Central memory CD8-positive, alpha-beta T cell (primary cell): Measurements from ENCODE around the gene AIMP1.
"Not testable (repeated sequence)": the region's sequence is repeated elsewhere in the genome, so short reads cannot be mapped to it uniquely, and the experiment has no call there.

ENCODE experiments used
- ATAC-seq: fragments of 150-1000 bp; cut with Tn5 transposase; replicated peaks from 2 replicates; pipeline ENCODE4 v1.10.0; 2022; ENCODE audit warnings: mild to moderate bottlenecking, moderate FRiP score, moderate number of reproducible peaks; ENCODE audit not compliant: poor library complexity, severe bottlenecking; ENCODE audit errors: extremely low read depth
- DNase-seq, 2 donors: peaks; one replicate each; pipeline ENCODE4 v3.0.0; 2021; ENCODE audit warnings: low spot score in 2 of 2
- H3K27ac Mint-ChIP-seq: one replicate; pipeline ENCODE4 v1.8.0; 2022; ENCODE audit warnings: low read depth, mild to moderate bottlenecking, moderate library complexity, mixed read lengths
- H3K27me3 Mint-ChIP-seq: one replicate; pipeline ENCODE4 v1.8.0; 2022; ENCODE audit warnings: mixed read lengths
- H3K36me3 Mint-ChIP-seq: one replicate; pipeline ENCODE4 v1.8.0; 2022; ENCODE audit warnings: mild to moderate bottlenecking, moderate library complexity, mixed read lengths; ENCODE audit not compliant: insufficient read depth
- H3K4me1 Mint-ChIP-seq: one replicate; pipeline ENCODE4 v1.8.0; 2022; ENCODE audit warnings: mixed read lengths
- H3K4me3 Mint-ChIP-seq: one replicate; pipeline ENCODE4 v1.8.0; 2022; ENCODE audit warnings: mild to moderate bottlenecking, moderate library complexity, mixed read lengths
- H3K9me3 Mint-ChIP-seq: one replicate; pipeline ENCODE4 v1.8.0; 2022; ENCODE audit warnings: mixed read lengths

Gene AIMP1

DNA sequence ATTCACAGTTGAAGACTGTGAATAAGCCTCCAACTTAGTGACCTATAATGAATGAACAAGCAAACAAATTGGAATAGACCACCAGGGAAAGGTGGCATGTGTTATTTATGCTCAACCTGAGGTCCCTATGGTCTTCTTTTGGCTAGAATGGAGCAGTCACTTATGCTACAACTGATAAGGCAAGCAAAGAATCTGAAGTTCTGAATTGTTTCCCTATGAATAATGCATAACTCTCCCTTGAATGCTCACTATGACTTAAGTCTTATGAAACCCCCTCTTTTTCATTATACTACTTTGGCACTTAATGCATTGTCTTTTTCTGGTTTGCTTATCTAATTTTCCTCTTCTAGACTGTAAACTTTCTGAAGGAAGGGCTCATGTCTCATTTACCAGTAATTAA is 49.7 kb downstream of the AIMP1 start:
- Mint-ChIP-seq H3K9me3 (no peaks in the 10 kb centered on the region), H3K27me3 (peaks cover 28% of the 10 kb centered on the region), H3K36me3 (no peaks in the 10 kb centered on the region), H3K4me3 (no peak overlapping the region), H3K27ac (no peak overlapping the region), H3K4me1 (no peaks in the 10 kb centered on the region)
- ATAC-seq (no peak), DNase-seq (no peak)

DNA sequence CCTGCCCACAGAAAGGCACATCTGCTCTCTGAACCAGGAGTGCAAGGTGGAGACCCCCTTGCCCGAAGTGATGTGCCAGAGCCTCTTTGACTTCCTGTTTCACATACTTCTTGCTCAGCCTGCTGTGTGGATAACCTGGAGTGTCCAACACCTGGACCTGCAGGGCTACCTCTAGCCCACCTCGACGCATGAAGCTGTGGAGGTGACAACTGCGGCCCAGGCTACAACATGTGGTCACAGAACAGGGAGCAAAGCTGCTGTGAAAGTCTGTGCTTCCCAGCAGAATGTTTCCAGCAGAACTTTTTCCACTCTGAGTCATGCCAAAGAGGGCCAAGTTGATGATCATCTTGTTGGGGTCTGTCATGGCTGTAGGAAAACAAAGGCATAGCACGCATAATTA is 50.7 kb downstream of the AIMP1 start:
- Mint-ChIP-seq H3K36me3 (no peaks in the 10 kb centered on the region), H3K27me3 (peaks cover 28% of the 10 kb centered on the region), H3K27ac (no peak overlapping the region), H3K4me3 (no peak overlapping the region), H3K4me1 (no peaks in the 10 kb centered on the region), H3K9me3 (no peaks in the 10 kb centered on the region)
- ATAC-seq (no peak), DNase-seq (no peak)

DNA sequence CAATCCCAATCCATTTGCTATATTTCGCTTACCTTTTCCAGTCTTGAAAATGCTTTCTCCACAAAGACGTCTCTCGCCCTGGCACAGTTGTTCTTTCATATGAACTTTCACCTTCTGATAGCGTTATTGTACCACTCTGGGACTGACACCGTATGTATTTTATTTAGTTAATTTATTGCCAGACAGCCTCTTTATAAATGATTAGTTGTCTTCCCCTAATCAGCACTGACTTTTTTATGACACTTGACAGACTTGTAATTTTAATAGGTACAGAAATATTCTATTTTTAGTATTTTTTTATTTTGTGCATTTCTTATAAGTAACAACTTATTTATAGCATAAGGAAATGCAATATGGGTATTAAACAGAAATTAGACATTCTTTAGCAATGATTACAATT is 52.3 kb downstream of the AIMP1 start, which contains the start of gene GIMD1:
Gene GIMD1 (minus strand): TSS at position 101 of the 400 bp plus-strand sequence. CDS start 1,343 bp downstream, outside the sequence.
- H3K4me1 Mint-ChIP-seq, result no peaks in the 10 kb centered on the region

DNA sequence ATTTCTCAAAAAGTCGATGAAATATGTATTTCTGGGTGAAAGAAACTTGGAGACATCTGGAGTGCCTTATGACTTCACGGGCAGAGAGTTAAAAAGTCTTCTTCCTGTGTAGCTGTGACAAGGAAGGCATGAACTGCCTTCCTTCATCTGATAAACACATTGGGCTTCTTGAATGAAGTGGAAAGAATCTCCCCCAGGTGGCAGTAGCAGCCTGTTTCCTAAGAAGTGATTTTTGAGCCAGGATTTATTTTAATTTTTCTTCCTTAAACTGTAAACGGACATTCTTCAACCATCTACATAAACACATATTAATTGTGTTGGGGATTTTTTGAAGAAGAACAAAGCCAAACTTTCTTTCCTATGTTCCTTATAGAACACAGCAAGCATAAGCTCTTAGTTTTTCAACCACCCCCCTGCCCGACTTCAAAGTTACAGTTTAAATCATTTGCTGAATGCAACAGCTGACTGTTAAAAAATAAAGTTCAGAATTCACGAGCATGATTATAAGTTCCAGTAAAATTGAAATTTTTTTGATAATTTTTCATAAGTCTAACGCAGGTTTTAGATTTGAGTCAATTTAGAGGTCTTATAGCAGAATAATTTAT is 53.2 kb downstream of the AIMP1 start:
- Mint-ChIP-seq H3K4me3 (no peak overlapping the region), H3K27me3 (peaks cover 37% of the 10 kb centered on the region), H3K9me3 (no peaks in the 10 kb centered on the region), H3K36me3 (no peaks in the 10 kb centered on the region), H3K4me1 (no peaks in the 10 kb centered on the region), H3K27ac (no peak overlapping the region)
- no peak for ATAC-seq
- DNase-seq, result no peak

More for the DNA sequence above, 52.3 kb downstream of the AIMP1 start, which contains the start of gene GIMD1:
- Mint-ChIP-seq H3K36me3 (no peaks in the 10 kb centered on the region), H3K4me3 (no peak within 1 kb of the TSS), H3K9me3 (no peaks in the 10 kb centered on the region), H3K27ac (no peak within 1 kb of the TSS), H3K27me3 (peaks cover 28% of the 10 kb centered on the region)
- ATAC-seq (no peak), DNase-seq (no peak)

DNA sequence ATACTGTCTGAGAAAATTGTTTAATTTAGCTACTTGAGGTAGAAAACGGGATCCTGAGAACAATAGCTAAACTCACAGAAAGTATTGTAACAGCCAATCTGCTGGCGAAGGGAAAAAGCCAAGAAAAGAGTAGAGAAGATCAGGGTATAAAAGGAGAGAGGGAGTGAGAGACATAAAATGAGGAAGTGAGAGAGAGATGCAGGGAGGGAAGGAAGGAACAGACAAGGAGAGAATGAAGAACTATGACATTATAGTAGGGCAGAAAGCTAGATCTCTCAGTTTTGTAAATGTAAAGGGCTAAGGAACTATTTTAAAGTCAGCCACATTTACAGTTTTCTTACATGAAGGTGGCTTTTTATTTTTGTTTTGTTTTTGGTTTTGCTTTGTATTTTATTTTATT is 53.9 kb downstream of the AIMP1 start:
- no peaks in the 10 kb centered on the region for H3K36me3 Mint-ChIP-seq
- peaks cover 39% of the 10 kb centered on the region for H3K27me3 Mint-ChIP-seq
- ATAC-seq (no peak), DNase-seq (no peak)
- no peaks in the 10 kb centered on the region for H3K9me3 Mint-ChIP-seq
- H3K4me3 Mint-ChIP-seq, result no peak overlapping the region
- H3K4me1 Mint-ChIP-seq, result no peaks in the 10 kb centered on the region
- H3K27ac Mint-ChIP-seq, result no peak overlapping the region

DNA sequence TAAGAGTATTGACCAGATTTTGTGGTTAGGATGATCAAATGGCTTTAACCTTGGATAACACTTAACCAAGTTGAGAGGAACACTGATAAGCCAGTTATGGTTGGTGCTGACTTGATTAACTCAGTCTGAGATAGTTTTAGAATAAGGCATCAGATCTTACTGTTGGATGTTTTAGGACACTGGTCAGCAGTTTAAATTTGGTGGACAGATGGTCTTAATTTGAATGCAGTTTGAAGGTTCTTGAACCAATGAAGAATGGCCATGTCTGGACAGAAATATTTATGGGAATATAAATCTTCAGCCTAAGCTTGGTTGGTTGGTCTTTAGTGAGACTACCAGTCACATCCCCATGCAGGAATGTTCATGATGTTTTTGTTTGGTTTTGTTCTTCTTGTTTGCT is 54.8 kb downstream of the AIMP1 start:
- ATAC-seq, result no peak
- peaks cover 39% of the 10 kb centered on the region for H3K27me3 Mint-ChIP-seq
- no peaks in the 10 kb centered on the region for H3K4me1 Mint-ChIP-seq
- DNase-seq, result no peak
- no peak overlapping the region for H3K27ac Mint-ChIP-seq
- no peaks in the 10 kb centered on the region for H3K36me3 Mint-ChIP-seq
- H3K9me3 Mint-ChIP-seq, result no peaks in the 10 kb centered on the region
- no peak overlapping the region for H3K4me3 Mint-ChIP-seq

DNA sequence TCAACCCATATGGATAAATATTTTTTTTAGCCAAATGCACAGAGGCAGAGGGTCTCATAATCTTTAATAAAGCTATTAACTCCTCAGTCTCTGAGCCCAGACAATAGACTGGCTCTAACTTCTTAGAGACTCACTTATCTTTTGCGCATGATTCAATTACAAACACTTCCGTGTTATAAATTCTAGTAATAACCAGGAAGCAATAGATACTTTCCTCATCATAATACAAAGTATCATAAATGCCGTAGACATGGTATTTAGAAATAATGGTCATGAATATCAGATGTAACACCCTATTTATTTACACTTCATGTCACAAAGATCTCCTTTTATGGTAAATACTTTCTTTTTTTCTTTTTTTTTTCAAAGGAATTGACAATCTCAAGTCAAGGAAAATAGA is 56.7 kb downstream of the AIMP1 start:
- Mint-ChIP-seq H3K9me3 (no peaks in the 10 kb centered on the region), H3K4me3 (no peak overlapping the region), H3K27me3 (peaks cover 29% of the 10 kb centered on the region), H3K36me3 (no peaks in the 10 kb centered on the region), H3K27ac (no peak overlapping the region), H3K4me1 (no peaks in the 10 kb centered on the region)
- no peak for DNase-seq
- ATAC-seq, result no peak

DNA sequence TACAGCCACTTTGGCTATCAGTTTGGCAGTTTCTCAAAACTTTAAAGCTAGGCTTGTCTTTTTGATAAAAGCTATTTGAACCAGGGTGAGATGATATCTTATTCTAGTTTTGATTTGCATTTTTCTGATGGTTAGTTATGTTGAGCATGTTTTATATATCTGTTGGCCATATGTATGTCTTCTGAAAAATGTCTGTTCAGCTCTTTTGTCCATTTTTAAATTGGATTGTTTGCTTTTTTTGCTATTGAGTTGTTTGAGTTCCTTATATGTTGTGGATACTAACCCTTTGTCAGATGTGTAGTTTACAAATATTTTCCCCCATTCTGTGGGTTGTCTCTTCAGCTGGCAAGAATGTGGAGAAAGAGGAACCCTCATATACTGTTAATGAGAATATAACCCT is 63.8 kb downstream of the AIMP1 start:
- H3K27me3 Mint-ChIP-seq, result no peaks in the 10 kb centered on the region
- H3K4me3 Mint-ChIP-seq, result no peak overlapping the region
- DNase-seq (no peak), ATAC-seq (no peak)
- no peaks in the 10 kb centered on the region for H3K4me1 Mint-ChIP-seq
- no peak overlapping the region for H3K27ac Mint-ChIP-seq
- H3K9me3 Mint-ChIP-seq, result no peaks in the 10 kb centered on the region
- no peaks in the 10 kb centered on the region for H3K36me3 Mint-ChIP-seq

DNA sequence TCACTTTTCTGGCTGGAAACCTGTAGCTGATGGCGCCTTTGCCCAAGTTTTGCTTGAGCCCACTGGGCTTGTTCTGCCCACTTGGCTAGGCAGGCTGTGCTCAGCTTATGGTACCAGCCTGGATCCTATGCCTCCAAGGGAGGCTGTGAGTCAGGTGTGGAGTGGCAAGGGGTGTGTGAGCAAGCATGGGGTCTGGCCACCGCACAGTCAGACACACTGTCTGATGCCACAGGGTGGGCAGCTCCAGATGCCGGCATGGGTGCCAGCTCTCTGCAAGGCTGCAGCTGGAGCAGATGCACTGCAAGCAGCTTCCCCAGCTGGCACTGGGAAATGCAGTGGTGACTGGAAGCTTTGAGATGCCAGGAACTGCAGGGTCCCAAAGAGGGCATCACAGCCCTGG is 68.5 kb downstream of the AIMP1 start:
- Mint-ChIP-seq H3K27ac (no peak overlapping the region), H3K36me3 (no peaks in the 10 kb centered on the region), H3K4me3 (no peak overlapping the region), H3K4me1 (no peaks in the 10 kb centered on the region), H3K27me3 (no peaks in the 10 kb centered on the region), H3K9me3 (no peaks in the 10 kb centered on the region)
- DNase-seq (no peak), ATAC-seq (no peak)

DNA sequence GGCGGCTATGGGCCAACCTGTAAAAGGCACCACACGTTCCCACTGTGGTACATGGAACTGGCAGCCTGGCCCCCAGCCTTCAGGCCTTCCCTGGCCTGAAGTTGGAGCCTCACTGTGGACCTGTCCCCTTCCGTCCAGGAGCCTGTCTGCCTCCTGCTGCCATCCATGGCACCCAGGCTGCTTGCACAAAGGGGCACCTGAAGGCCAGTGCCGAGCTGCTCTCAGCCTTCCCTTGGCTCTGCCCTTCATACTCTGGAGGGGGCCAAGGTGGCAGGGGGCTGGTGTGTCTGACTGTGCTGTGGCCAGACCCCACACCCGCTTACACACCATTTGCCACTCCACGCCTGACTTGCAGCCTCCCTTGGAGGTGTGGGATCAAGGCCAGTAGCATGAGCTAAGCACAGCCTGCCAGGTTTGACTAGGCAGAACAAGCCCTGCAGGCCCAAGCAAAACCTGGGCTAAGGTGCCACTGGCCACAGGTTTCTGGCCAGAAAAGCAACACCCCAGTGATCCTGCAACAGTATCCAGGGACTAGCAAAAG is 69.6 kb downstream of the AIMP1 start:
- Mint-ChIP-seq H3K4me3 (no peak overlapping the region), H3K4me1 (no peaks in the 10 kb centered on the region), H3K9me3 (no peaks in the 10 kb centered on the region), H3K36me3 (no peaks in the 10 kb centered on the region), H3K27me3 (no peaks in the 10 kb centered on the region), H3K27ac (no peak overlapping the region)
- DNase-seq (no peak), ATAC-seq (no peak)

DNA sequence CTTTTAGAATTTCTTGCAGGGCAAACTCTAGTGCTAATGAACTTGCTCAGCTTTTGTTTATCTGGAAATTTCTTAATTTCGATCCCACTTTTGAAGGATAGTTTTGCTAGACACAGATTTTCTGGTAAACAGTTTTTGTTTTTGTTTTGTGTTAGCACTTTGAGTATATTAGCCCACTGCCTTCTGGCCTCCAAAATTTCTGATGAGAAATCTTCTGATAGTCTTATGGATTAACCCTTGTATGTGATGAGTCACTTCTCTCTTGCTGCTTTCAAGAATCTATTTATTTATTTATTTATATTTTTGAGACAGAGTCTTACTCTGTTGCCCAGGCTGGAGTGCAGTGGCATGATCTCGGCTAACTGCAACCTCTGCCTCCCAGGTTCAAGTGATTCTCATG is 79.2 kb downstream of the AIMP1 start:
- DNase-seq (no peak), ATAC-seq (no peak)
- Mint-ChIP-seq H3K9me3 (peaks cover 22% of the 10 kb centered on the region), H3K27me3 (peaks cover 19% of the 10 kb centered on the region), H3K27ac (no peak overlapping the region), H3K36me3 (no peaks in the 10 kb centered on the region), H3K4me3 (no peak overlapping the region), H3K4me1 (no peaks in the 10 kb centered on the region)

DNA sequence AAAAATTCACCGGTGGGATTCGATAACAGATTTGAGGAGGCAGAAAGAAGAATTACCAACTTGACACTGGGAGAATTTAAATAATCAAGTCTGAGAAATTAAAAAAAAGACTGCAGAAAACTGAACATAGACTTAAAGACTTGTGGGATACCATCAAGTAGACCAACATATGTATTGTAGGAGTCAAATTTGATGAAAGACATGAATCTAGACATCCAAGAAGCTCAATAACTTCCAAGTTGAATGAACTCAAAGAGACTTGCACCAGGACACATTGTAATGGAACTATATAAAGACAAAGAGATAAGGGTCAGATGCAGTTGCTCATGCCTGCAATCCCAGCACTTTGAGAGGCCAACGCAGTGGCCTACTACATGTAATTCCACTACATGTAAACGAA is 82.5 kb downstream of the AIMP1 start:
- ATAC-seq, H3K27ac Mint-ChIP-seq, H3K36me3 Mint-ChIP-seq, H3K4me1 Mint-ChIP-seq, H3K27me3 Mint-ChIP-seq, H3K4me3 Mint-ChIP-seq, DNase-seq: not testable (repeated sequence)
- H3K9me3 Mint-ChIP-seq, result peaks cover 26% of the 10 kb centered on the region
